ENCODE measurements around the gene HDGFL1.

HDGFL1 gene

GRCh38 chr6:22590423-22590822 is 21.1 kb downstream of the HDGFL1 start:
- ATAC-seq (no peak), DNase-seq (no peak)

GRCh38 chr6:22593895-22594294 is 24.5 kb downstream of the HDGFL1 start:
- ATAC-seq (no peak), DNase-seq (no peak)

GRCh38 chr6:22596011-22596410 is 26.6 kb downstream of the HDGFL1 start:
- DNase-seq (no peak), ATAC-seq (no peak)

- DNase-seq (no peak), ATAC-seq (no peak)
Measured at GRCh38 chr6:22598339-22598738, 29.0 kb downstream of the HDGFL1 start.

- ATAC-seq (no peak), DNase-seq (no peak)
Measured at GRCh38 chr6:22600059-22600458, 30.7 kb downstream of the HDGFL1 start.

- no peak for ATAC-seq
- DNase-seq: no peak
Measured at GRCh38 chr6:22601984-22602383, 32.6 kb downstream of the HDGFL1 start.

GRCh38 chr6:22605736-22606135 is 36.4 kb downstream of the HDGFL1 start:
- ATAC-seq: no peak

GRCh38 chr6:22610127-22610526 is 40.8 kb downstream of the HDGFL1 start:
- DNase-seq (no peak), ATAC-seq (no peak)

More at GRCh38 chr6:22605736-22606135, 36.4 kb downstream of the HDGFL1 start:
- no peak for DNase-seq

- ATAC-seq (no peak), DNase-seq (no peak)
Measured at GRCh38 chr6:22612236-22612635, 42.9 kb downstream of the HDGFL1 start.

- no peak for ATAC-seq
Measured at GRCh38 chr6:22613051-22613450, 43.7 kb downstream of the HDGFL1 start.

GRCh38 chr6:22613695-22614094 is 44.3 kb downstream of the HDGFL1 start:
- DNase-seq (no peak), ATAC-seq (no peak)

More at GRCh38 chr6:22613051-22613450, 43.7 kb downstream of the HDGFL1 start:
- no peak for DNase-seq

GRCh38 chr6:22614547-22614946 is 45.2 kb downstream of the HDGFL1 start:
- DNase-seq: no peak
- no peak for ATAC-seq

GRCh38 chr6:22621028-22621427 is 51.7 kb downstream of the HDGFL1 start:
- no peak for ATAC-seq
- no peak for DNase-seq

All from stimulated activated naive CD8-positive, alpha-beta T cell treated with anti-CD3 and anti-CD28 coated beads, Interleukin-15, Interleukin-2, amounts not matched to agents 100 U/mL and 50 U/mL, for 24 hours (primary cell).